Measurements from ENCODE around the gene PIRT. TPM values are rescaled to one million over a fixed set of nuclear protein-coding genes. Genes with fewer than 3 reads are reported as not detected.
A peak's percentile ranks its signal among the peaks of the same experiment; 100 is the strongest.

The PIRT gene
- total and polyA plus RNA-seq, 2 donors (not counting 1 experiment from before 2014, with no cell fraction given) = not detected

- Histone ChIP-seq H4K20me1 (ENCODE audit: control insufficient read depth, extremely low read depth, insufficient read depth, low read length) (no peaks in the 10 kb centered on the region), H3K4me1 (ENCODE audit: control insufficient read depth, extremely low read depth, insufficient read depth, low read length) (no peaks in the 10 kb centered on the region), H3K27ac (ENCODE audit: insufficient read depth, low read length) (no peak overlapping the region), H2AFZ (ENCODE audit: low read length) (no peak overlapping the region), H3K4me3 (replicated peaks in 1 of 4; ENCODE audit: control extremely low read depth in 1 of 4, insufficient read depth in 1 of 4, low read depth in 3 of 4, low read length in 4 of 4) (no peak overlapping the region), H3K9ac (ENCODE audit: insufficient read depth, low read length) (no peak overlapping the region), H3K27me3 (ENCODE audit: control insufficient read depth, insufficient read depth, low read length) (no peaks in the 10 kb centered on the region), H3K79me2 (ENCODE audit: control insufficient read depth, insufficient read depth, low read length) (no peaks in the 10 kb centered on the region), H3K4me2 (ENCODE audit: extremely low read depth, insufficient read depth, low read length) (no peak overlapping the region), H3K36me3 (ENCODE audit: control insufficient read depth, insufficient read depth, low read length) (no peaks in the 10 kb centered on the region), H3K9me3 (ENCODE audit: control insufficient read depth, insufficient read depth, low read depth, low read length) (no peaks in the 10 kb centered on the region)
- peak; percentile 1 to 17 for DNase-seq (ENCODE audit: low read depth in 2 of 2)
- no peak for TF ChIP-seq EZH2 (IDR thresholded peaks at IDR 0.05; ENCODE audit: low read length, missing control alignments)
- TF ChIP-seq, protein P1, sequence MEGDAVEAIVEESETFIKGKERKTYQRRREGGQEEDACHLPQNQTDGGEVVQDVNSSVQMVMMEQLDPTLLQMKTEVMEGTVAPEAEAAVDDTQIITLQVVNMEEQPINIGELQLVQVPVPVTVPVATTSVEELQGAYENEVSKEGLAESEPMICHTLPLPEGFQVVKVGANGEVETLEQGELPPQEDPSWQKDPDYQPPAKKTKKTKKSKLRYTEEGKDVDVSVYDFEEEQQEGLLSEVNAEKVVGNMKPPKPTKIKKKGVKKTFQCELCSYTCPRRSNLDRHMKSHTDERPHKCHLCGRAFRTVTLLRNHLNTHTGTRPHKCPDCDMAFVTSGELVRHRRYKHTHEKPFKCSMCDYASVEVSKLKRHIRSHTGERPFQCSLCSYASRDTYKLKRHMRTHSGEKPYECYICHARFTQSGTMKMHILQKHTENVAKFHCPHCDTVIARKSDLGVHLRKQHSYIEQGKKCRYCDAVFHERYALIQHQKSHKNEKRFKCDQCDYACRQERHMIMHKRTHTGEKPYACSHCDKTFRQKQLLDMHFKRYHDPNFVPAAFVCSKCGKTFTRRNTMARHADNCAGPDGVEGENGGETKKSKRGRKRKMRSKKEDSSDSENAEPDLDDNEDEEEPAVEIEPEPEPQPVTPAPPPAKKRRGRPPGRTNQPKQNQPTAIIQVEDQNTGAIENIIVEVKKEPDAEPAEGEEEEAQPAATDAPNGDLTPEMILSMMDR (conservative IDR thresholded peaks at IDR 0.05 in 1 of 2, IDR thresholded peaks at IDR 0.05 in 1 of 2; ENCODE audit: low read depth in 1 of 2, low read length in 2 of 2) = peak; percentile 37 to 64
These were observed 38.2 kb upstream of the PIRT start for GRCh38 chr17:10875984-10876555.

- H3K27ac ChIP-seq (ENCODE audit: insufficient read depth, low read length) = no peak overlapping the region
- no peaks in the 10 kb centered on the region for H3K36me3 ChIP-seq (ENCODE audit: control insufficient read depth, insufficient read depth, low read length)
- no peak for DNase-seq (ENCODE audit: low read depth in 2 of 2)
- TF ChIP-seq, protein P1 (conservative IDR thresholded peaks at IDR 0.05 in 1 of 2, IDR thresholded peaks at IDR 0.05 in 1 of 2; ENCODE audit: low read depth in 1 of 2, low read length in 2 of 2) = no peak
- TF ChIP-seq EZH2 (IDR thresholded peaks at IDR 0.05; ENCODE audit: low read length, missing control alignments) = no peak
- H3K4me1 ChIP-seq (ENCODE audit: control insufficient read depth, extremely low read depth, insufficient read depth, low read length) = no peaks in the 10 kb centered on the region
- H2AFZ ChIP-seq (ENCODE audit: low read length) = no peak overlapping the region
- H3K4me3 ChIP-seq (replicated peaks in 1 of 4; ENCODE audit: control extremely low read depth in 1 of 4, insufficient read depth in 1 of 4, low read depth in 3 of 4, low read length in 4 of 4) = no peak overlapping the region
- H3K9ac ChIP-seq (ENCODE audit: insufficient read depth, low read length) = no peak overlapping the region
- H4K20me1 ChIP-seq (ENCODE audit: control insufficient read depth, extremely low read depth, insufficient read depth, low read length) = no peaks in the 10 kb centered on the region
- H3K9me3 ChIP-seq (ENCODE audit: control insufficient read depth, insufficient read depth, low read depth, low read length) = no peaks in the 10 kb centered on the region
- no peak overlapping the region for H3K4me2 ChIP-seq (ENCODE audit: extremely low read depth, insufficient read depth, low read length)
- no peaks in the 10 kb centered on the region for H3K27me3 ChIP-seq (ENCODE audit: control insufficient read depth, insufficient read depth, low read length)
- H3K79me2 ChIP-seq (ENCODE audit: control insufficient read depth, insufficient read depth, low read length) = no peaks in the 10 kb centered on the region
These were observed 37.6 kb upstream of the PIRT start for GRCh38 chr17:10875430-10875851.

- DNase-seq (ENCODE audit: low read depth in 2 of 2) = no peak
- Histone ChIP-seq H4K20me1 (ENCODE audit: control insufficient read depth, extremely low read depth, insufficient read depth, low read length) (no peaks in the 10 kb centered on the region), H2AFZ (ENCODE audit: low read length) (no peak overlapping the region)
These were observed 34.0 kb upstream of the PIRT start for GRCh38 chr17:10871914-10872313.

More at GRCh38 chr17:10871914-10872313, 34.0 kb upstream of the PIRT start:
- no peaks in the 10 kb centered on the region for H3K79me2 ChIP-seq (ENCODE audit: control insufficient read depth, insufficient read depth, low read length)
- no peaks in the 10 kb centered on the region for H3K36me3 ChIP-seq (ENCODE audit: control insufficient read depth, insufficient read depth, low read length)
- no peaks in the 10 kb centered on the region for H3K4me1 ChIP-seq (ENCODE audit: control insufficient read depth, extremely low read depth, insufficient read depth, low read length)
- no peak overlapping the region for H3K27ac ChIP-seq (ENCODE audit: insufficient read depth, low read length)
- H3K9me3 ChIP-seq (ENCODE audit: control insufficient read depth, insufficient read depth, low read depth, low read length) = no peaks in the 10 kb centered on the region
- H3K9ac ChIP-seq (ENCODE audit: insufficient read depth, low read length) = no peak overlapping the region
- H3K27me3 ChIP-seq (ENCODE audit: control insufficient read depth, insufficient read depth, low read length) = no peaks in the 10 kb centered on the region
- H3K4me3 ChIP-seq (replicated peaks in 1 of 4; ENCODE audit: control extremely low read depth in 1 of 4, insufficient read depth in 1 of 4, low read depth in 3 of 4, low read length in 4 of 4) = no peak overlapping the region
- no peak overlapping the region for H3K4me2 ChIP-seq (ENCODE audit: extremely low read depth, insufficient read depth, low read length)
- TF ChIP-seq, protein P1 (conservative IDR thresholded peaks at IDR 0.05 in 1 of 2, IDR thresholded peaks at IDR 0.05 in 1 of 2; ENCODE audit: low read depth in 1 of 2, low read length in 2 of 2) = no peak
- TF ChIP-seq EZH2 (IDR thresholded peaks at IDR 0.05; ENCODE audit: low read length, missing control alignments) = no peak

Data from fibroblast of lung (primary cell).